H9 (cell line): ENCODE results near the gene CNNM2. TPM values are rescaled to one million over a fixed set of nuclear protein-coding genes. Genes with fewer than 3 reads are reported as not detected.

ENCODE experiments used
- DNase-seq: peaks from one replicate; pipeline ENCODE4 v3.0.0-alpha.2; 2017
- H2AFZ ChIP-seq: one replicate; pipeline ENCODE4 v1.6.1; 2013; ENCODE audit warnings: mild to moderate bottlenecking, low read length, control low read depth, moderate library complexity
- H2AK5ac ChIP-seq: 2 replicates; pipeline ENCODE4 v1.6.1; 2013; ENCODE audit warnings: low read length, control low read depth, mixed read lengths; ENCODE audit not compliant: insufficient read length
- H2BK120ac ChIP-seq: one replicate; pipeline ENCODE4 v1.6.1; 2013; ENCODE audit warnings: low read depth, mild to moderate bottlenecking, low read length, control low read depth, inconsistent platforms; ENCODE audit not compliant: poor library complexity, severe bottlenecking
- H2BK12ac ChIP-seq: 2 replicates; pipeline ENCODE4 v1.6.1; 2013; ENCODE audit warnings: low read length, control low read depth, mixed read lengths, low read depth; ENCODE audit not compliant: insufficient read length
- H2BK15ac ChIP-seq: 2 replicates; pipeline ENCODE4 v1.6.1; 2013; ENCODE audit warnings: low read depth, low read length, control low read depth
- H2BK20ac ChIP-seq: one replicate; pipeline ENCODE4 v1.6.1; 2013; ENCODE audit warnings: low read depth, mild to moderate bottlenecking, low read length, control low read depth, inconsistent platforms; ENCODE audit not compliant: poor library complexity, severe bottlenecking
- H2BK5ac ChIP-seq: 2 replicates; pipeline ENCODE4 v1.6.1; 2013; ENCODE audit warnings: low read length, control low read depth, mixed read lengths; ENCODE audit not compliant: insufficient read length
- H3K14ac ChIP-seq: 2 replicates; pipeline ENCODE4 v1.6.1; 2013; ENCODE audit warnings: low read length, control low read depth; ENCODE audit not compliant: insufficient read depth
- H3K18ac ChIP-seq: 2 replicates; pipeline ENCODE4 v1.6.1; 2013; ENCODE audit warnings: low read depth, mild to moderate bottlenecking, mixed read lengths, low read length, control low read depth; ENCODE audit not compliant: insufficient read length
- H3K23ac ChIP-seq: 2 replicates; pipeline ENCODE4 v1.6.1; 2013; ENCODE audit warnings: low read length, control low read depth, mixed read lengths, low read depth; ENCODE audit not compliant: insufficient read length
- H3K23me2 ChIP-seq: 2 replicates; pipeline ENCODE4 v1.6.1; 2013; ENCODE audit warnings: low read depth, mild to moderate bottlenecking, mixed read lengths, low read length, control low read depth; ENCODE audit not compliant: insufficient read length, poor library complexity, severe bottlenecking
- H3K27ac ChIP-seq: 2 replicates; pipeline ENCODE4 v1.5.1; 2013; ENCODE audit warnings: low read length, control low read depth, mixed read lengths, low read depth; ENCODE audit not compliant: insufficient read length
- H3K27me3 ChIP-seq: 2 replicates; pipeline ENCODE4 v1.6.1; 2013; ENCODE audit warnings: low read length, control low read depth, inconsistent platforms; ENCODE audit not compliant: insufficient read depth
- H3K4ac ChIP-seq: 2 replicates; pipeline ENCODE4 v1.6.1; 2013; ENCODE audit warnings: low read depth, mild to moderate bottlenecking, control low read depth, inconsistent platforms, low read length, moderate library complexity
- H3K4me1 ChIP-seq: 2 replicates; pipeline ENCODE4 v1.6.1; 2013; ENCODE audit warnings: low read length, control low read depth, inconsistent platforms; ENCODE audit not compliant: insufficient read depth
- H3K4me2 ChIP-seq: 2 replicates; pipeline ENCODE4 v1.6.1; 2013; ENCODE audit warnings: low read length, control low read depth, mixed read lengths; ENCODE audit not compliant: insufficient read length, insufficient read depth
- H3K56ac ChIP-seq: 2 replicates; pipeline ENCODE4 v1.6.1; 2013; ENCODE audit warnings: low read depth, mild to moderate bottlenecking, mixed read lengths, low read length, control low read depth; ENCODE audit not compliant: insufficient read length
- H3K79me1 ChIP-seq: 2 replicates; pipeline ENCODE4 v1.6.1; 2013; ENCODE audit warnings: low read depth, mild to moderate bottlenecking, moderate library complexity, low read length, control low read depth, inconsistent platforms; ENCODE audit not compliant: insufficient read depth, poor library complexity, severe bottlenecking
- H3K79me2 ChIP-seq: 2 replicates; pipeline ENCODE4 v1.6.1; 2013; ENCODE audit warnings: low read length, control low read depth, inconsistent platforms; ENCODE audit not compliant: insufficient read depth
- H3K9ac ChIP-seq: 2 replicates; pipeline ENCODE4 v1.6.1; 2013; ENCODE audit warnings: low read length, control low read depth, mixed read lengths; ENCODE audit not compliant: insufficient read length; ENCODE audit errors: extremely low read depth
- H3K9me3 ChIP-seq: one replicate; pipeline ENCODE4 v1.6.1; 2013; ENCODE audit warnings: low read depth, low read length, inconsistent platforms; ENCODE audit not compliant: control insufficient read depth
- H3T11ph ChIP-seq: one replicate; pipeline ENCODE4 v1.6.1; 2013; ENCODE audit warnings: mild to moderate bottlenecking, low read length, control low read depth, inconsistent platforms
- H4K20me1 ChIP-seq: one replicate; pipeline ENCODE4 v1.6.1; 2013; ENCODE audit not compliant: control insufficient read depth, insufficient read length, insufficient read depth
- H4K5ac ChIP-seq: 2 replicates; pipeline ENCODE4 v1.6.1; 2013; ENCODE audit warnings: low read depth, mild to moderate bottlenecking, mixed read lengths, low read length, control low read depth; ENCODE audit not compliant: insufficient read length
- H4K8ac ChIP-seq: replicated peaks from 2 replicates; pipeline ENCODE4 v1.6.1; 2013; ENCODE audit warnings: low read length, control low read depth, mixed read lengths, low read depth; ENCODE audit not compliant: insufficient read length
- H4K91ac ChIP-seq: 2 replicates; pipeline ENCODE4 v1.6.1; 2013; ENCODE audit warnings: low read depth, mild to moderate bottlenecking, moderate library complexity, mixed read lengths, low read length, control low read depth; ENCODE audit not compliant: insufficient read length
- H3K27ac Mint-ChIP-seq, 3 experiments: 2 replicates in 2 of 3; 3 replicates in 1 of 3; pipeline ENCODE4 v1.8.0; 2020 to 2021; ENCODE audit warnings: mixed read lengths in 3 of 3, mild to moderate bottlenecking in 1 of 3, moderate library complexity in 1 of 3
- H3K27me3 Mint-ChIP-seq: 2 replicates; pipeline ENCODE4 v1.8.0; 2021; ENCODE audit warnings: low read depth, mild to moderate bottlenecking, moderate library complexity, mixed read lengths
- H3K36me3 Mint-ChIP-seq, 3 experiments: 2 replicates in 2 of 3; 3 replicates in 1 of 3; pipeline ENCODE4 v1.8.0; 2020 to 2021; ENCODE audit warnings: low read depth in 3 of 3, mixed read lengths in 3 of 3; ENCODE audit not compliant: insufficient read depth in 1 of 3
- H3K4me1 Mint-ChIP-seq, 2 experiments: 2 replicates each; pipeline ENCODE4 v1.8.0; 2020; ENCODE audit warnings: mixed read lengths in 2 of 2
- H3K4me3 Mint-ChIP-seq, 2 experiments: 2 replicates in 1 of 2; 3 replicates in 1 of 2; pipeline ENCODE4 v1.8.0; 2020 to 2021; ENCODE audit warnings: mild to moderate bottlenecking in 2 of 2, mixed read lengths in 2 of 2, moderate library complexity in 1 of 2
- H3K9me3 Mint-ChIP-seq, 2 experiments: 2 replicates in 1 of 2; 3 replicates in 1 of 2; pipeline ENCODE4 v1.8.0; 2020; ENCODE audit warnings: mild to moderate bottlenecking in 2 of 2, mixed read lengths in 2 of 2, moderate library complexity in 1 of 2
- CTCF ChIP-seq: fragments of 200-600 bp; sonication (generic); conservative IDR thresholded peaks from 3 replicates; pipeline ENCODE4 v1.8.0; 2021; ENCODE audit warnings: antibody characterized with exemption, mild to moderate bottlenecking
- WGBS: extraction: QIAGEN DNeasy Blood & Tissue Kit; methylation state at CpG from one replicate; pipeline ENCODE4 v1.1.7; 2013; ENCODE audit warnings: missing lambda C conversion rate, low lambda C conversion rate, mixed read lengths; ENCODE audit not compliant: insufficient read length; ENCODE audit errors: extremely low coverage; 5-methylcytosine and 5-hydroxymethylcytosine counted together
- total RNA-seq: library from RNA; stranded (reverse); gene quantifications from 2 replicates; pipeline ENCODE4 v1.2.1, GENCODE V29; 2021

CNNM2 gene
- total RNA-seq, 1 experiment from 2014 or later: 17.5 TPM

GRCh38 chr10:103078676-103079075, 160.6 kb downstream of the CNNM2 start:
- no peak overlapping the region for H3K18ac ChIP-seq
- no peak overlapping the region for H2AFZ ChIP-seq
- no peak overlapping the region for H2BK20ac ChIP-seq
- no peak overlapping the region for H2BK12ac ChIP-seq
- no peak overlapping the region for H3K27ac Mint-ChIP-seq
- H4K5ac ChIP-seq: no peak overlapping the region
- H4K8ac ChIP-seq: no peak overlapping the region
- no peak overlapping the region for H3K23ac ChIP-seq
- no peak overlapping the region for H4K91ac ChIP-seq
- DNase-seq: no peak
- H3T11ph ChIP-seq: no peak overlapping the region
- 0 out of 4 replicates have a peak, but pooled peaks cover 0 to 2% of the 10 kb centered on the region in 2 experiments for H3K4me1 Mint-ChIP-seq
- no peaks in the 10 kb centered on the region for H4K20me1 ChIP-seq
- peaks cover 12 to 24% (median 24%) of the 10 kb centered on the region in 3 experiments; a peak in 6 of 7 replicates for H3K36me3 Mint-ChIP-seq
- H2BK5ac ChIP-seq: no peak overlapping the region
- no peak overlapping the region for H3K4me2 ChIP-seq
- H3K23me2 ChIP-seq: no peaks in the 10 kb centered on the region
- no peaks in the 10 kb centered on the region for H3K27me3 Mint-ChIP-seq
- H3K56ac ChIP-seq: no peak overlapping the region
- no peak overlapping the region for H2BK120ac ChIP-seq
- H3K9me3 Mint-ChIP-seq: no peaks in the 10 kb centered on the region
- no peaks in the 10 kb centered on the region for H3K9me3 ChIP-seq
- no peaks in the 10 kb centered on the region for H3K79me1 ChIP-seq
- no peak overlapping the region for H2AK5ac ChIP-seq
- no peaks in the 10 kb centered on the region for H3K27me3 ChIP-seq
- no peak overlapping the region for H3K14ac ChIP-seq
- no peak for TF ChIP-seq CTCF
- H3K79me2 ChIP-seq: no peaks in the 10 kb centered on the region
- no peak overlapping the region for H3K9ac ChIP-seq
- no peak overlapping the region for H3K4ac ChIP-seq
- WGBS: no CpG with 5 or more reads among the region's 14 CpGs
- no peak overlapping the region for H2BK15ac ChIP-seq
- H3K4me3 Mint-ChIP-seq: no peak overlapping the region
- no peaks in the 10 kb centered on the region for H3K4me1 ChIP-seq
- H3K27ac ChIP-seq: no peak overlapping the region
